VCaP (cell line): ENCODE measurements around the gene STX4.

Source experiments
- H3K27ac ChIP-seq: fragments of 450-650 bp; 2 replicates; pipeline ENCODE4 v1.5.1; 2017
- TF ChIP-seq, protein P1 (sequence below): fragments of 450-650 bp; conservative IDR thresholded peaks from 2 replicates; pipeline ENCODE4 v1.5.1; 2017; ENCODE audit warnings: mild to moderate bottlenecking, moderate library complexity

STX4 gene

DNA sequence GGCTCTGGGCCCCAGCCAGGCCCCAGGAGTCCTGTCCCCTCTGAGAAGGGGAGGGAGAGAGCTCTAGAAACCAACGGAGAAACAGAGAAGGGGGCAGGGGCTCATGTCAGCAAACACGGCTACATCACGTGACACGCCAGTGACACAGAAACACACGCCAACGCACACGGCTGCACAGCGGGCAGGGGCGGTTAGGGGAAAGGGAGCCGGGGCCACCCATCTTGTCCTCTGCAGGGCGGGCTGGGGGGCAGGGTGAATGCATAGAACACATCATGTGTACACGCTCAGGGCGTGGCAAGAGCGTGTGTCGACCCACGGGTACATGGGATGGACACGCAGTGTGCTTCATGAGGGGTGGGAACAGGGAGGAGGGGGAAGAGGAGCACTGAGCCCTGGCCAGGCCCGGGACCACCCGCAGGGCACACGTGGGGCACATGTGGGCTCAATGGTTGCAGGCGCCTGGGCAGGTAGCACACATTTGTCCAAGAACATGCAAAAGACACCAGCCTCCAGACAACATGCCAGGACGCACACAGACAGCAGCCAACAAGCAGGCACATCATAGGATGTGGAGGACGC lies 43.8 kb upstream of the STX4 start:
- TF ChIP-seq, protein P1, sequence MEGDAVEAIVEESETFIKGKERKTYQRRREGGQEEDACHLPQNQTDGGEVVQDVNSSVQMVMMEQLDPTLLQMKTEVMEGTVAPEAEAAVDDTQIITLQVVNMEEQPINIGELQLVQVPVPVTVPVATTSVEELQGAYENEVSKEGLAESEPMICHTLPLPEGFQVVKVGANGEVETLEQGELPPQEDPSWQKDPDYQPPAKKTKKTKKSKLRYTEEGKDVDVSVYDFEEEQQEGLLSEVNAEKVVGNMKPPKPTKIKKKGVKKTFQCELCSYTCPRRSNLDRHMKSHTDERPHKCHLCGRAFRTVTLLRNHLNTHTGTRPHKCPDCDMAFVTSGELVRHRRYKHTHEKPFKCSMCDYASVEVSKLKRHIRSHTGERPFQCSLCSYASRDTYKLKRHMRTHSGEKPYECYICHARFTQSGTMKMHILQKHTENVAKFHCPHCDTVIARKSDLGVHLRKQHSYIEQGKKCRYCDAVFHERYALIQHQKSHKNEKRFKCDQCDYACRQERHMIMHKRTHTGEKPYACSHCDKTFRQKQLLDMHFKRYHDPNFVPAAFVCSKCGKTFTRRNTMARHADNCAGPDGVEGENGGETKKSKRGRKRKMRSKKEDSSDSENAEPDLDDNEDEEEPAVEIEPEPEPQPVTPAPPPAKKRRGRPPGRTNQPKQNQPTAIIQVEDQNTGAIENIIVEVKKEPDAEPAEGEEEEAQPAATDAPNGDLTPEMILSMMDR = no peak
- no peak overlapping the region for H3K27ac ChIP-seq

DNA sequence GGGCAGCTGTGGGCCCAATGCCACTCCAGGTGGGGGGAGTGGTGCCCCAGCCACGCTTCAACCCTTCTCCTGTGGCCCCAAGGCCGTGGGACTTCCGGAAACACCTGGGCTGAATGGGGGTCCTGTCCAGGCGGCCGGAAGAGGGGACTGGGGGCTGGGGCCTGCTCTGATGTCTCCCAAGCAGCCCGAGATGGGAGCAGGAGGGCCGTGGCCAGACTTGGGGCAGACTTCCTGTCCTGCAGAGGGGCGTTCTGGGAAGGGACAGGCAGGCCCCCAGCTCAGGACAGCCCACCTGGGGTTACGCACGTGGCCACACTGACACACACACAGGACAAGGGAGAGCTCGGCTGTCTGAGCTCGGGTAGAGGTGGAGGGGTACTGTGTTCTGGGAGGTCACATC lies 43.3 kb upstream of the STX4 start:
- H3K27ac ChIP-seq = no peak overlapping the region
- TF ChIP-seq, protein P1 = no peak

DNA sequence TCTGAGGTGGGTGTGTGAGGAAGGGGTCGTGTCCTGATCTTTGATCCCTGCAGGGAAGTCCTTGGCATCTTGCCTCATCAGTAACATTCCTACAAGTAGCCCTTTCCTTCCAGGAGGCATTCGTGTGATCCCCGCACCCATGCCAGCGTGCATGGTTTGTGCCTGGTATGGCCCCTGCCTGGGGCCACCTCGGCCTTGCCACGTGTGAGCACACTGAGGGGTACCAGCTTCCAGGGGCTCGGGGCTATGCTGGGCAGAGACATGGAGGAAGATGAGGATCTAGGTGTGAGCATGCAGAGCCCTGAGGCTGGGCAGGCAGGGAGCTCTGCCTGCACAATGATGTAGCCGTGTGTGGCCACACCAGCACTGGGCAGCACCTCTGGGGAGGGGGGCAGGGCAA lies 42.3 kb upstream of the STX4 start:
- H3K27ac ChIP-seq = no peak overlapping the region
- TF ChIP-seq, protein P1 = no peak

DNA sequence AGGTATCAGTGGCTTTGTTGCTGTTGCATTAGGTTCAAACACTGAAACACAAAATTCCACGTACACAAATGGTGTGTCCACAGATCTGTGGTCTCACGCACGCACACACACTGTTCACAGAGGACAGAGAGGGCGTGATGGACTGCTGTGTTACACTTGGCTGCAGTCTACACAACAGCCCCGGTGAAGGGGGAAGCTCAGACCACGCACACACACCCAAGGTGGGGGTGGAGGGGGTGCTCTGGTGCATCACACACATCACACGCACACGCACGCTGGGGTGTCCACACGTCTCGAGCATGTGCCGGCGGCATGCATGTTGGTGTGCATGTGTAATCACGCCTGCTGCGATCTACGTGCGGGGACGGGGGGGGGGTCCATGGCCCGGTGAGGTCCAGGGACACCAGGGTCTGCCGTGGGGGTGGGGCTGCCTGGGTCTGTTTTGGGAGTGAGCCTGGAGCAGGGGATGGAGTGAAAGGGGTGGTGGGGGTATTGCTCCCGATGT lies 41.0 kb upstream of the STX4 start:
- TF ChIP-seq, protein P1 = no peak
- H3K27ac ChIP-seq = no peak overlapping the region

DNA sequence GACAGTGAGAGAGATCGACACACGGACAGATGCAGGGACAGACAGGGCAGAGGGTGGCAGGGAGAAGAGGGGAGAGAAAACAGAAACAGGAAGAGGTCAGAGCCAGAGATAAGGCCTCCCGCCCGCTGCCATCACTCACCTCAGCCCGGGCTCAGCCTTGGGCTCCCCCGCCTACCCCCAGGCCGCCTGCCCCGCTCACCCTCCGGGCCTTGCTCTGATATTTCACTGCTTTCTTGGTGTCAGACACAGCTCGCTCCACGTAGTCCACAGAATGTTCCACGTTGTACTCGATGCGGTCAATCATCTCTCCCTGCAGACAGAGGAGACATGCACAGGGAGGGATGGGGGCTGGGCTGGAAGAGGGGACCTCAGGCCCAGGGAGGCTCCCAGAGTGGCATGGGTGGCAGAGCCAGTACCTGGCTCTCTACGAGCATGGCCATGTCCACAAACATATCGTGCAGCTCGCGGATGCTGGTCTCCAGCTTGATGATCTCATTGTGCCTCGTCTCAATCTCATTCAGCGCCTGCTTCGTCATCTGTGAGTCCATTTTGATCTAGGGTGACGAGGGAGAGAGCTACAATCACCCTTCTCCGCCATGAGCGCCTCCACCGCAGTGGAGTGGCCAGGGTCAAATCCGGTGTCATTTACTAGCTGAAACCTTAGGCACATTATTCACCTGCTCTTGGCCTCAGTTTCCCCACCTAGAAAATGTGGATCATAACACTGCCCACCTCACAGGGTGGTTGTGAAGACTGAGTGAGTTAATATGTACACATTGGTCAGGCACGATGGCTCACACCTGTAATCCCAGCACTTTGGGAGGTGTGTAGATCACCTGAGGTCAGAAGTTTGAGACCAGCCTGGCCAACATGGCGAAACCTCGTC lies 40.2 kb upstream of the STX4 start:
- no peak overlapping the region for H3K27ac ChIP-seq
- TF ChIP-seq, protein P1 = no peak

DNA sequence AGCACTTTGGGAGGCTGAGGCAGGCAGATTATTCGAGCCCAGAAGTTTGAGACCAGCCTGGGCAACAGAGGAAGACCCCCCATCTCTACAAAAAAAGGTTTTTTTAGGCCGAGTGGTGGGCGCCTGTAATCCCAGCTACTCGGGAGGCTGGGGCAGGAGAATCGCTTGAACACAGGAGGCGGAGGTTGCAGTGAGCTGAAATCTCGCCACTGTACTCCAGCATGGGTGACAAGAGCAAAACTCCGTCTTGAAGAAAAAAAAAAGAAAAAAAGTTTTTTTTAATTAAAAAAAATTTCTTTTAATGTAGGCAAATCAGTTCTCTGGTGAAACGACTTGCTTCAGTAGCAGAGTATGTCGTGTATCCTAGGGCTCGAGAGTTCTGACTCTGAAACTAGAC lies 37.4 kb upstream of the STX4 start:
- no peak overlapping the region for H3K27ac ChIP-seq
- TF ChIP-seq, protein P1 = no peak

DNA sequence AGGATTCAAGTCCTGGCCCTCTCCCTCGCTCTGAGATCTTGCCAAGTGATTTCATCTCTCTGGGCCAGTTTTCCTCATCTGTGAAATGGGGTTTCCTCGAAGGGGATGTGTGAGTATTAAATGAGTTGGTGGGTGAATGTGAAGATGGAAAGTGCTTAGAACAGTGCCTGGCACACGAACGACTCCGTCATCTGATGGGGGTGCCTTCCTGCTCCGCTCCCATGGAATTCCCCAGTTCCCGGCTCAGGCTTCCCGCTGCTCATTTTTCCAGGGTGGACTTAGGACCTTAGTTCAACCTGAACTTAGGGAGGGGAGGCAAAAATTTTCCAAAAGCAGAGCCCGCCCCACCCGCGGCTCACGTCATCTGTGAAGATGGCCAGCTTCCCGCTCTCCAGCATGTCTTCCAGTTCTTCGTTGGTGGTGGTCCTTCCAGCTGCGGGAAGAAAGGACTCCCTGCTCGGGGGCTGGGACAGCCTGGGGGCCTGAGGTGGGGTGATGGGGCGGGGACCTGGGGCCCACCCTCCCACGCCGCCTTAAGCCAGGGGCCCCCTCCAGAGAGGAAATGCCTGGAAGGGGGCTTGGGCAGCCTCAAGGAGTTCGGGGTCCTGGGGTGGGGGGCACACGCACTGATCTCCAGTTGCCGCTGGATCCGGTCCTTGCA lies 36.9 kb upstream of the STX4 start:
- H3K27ac ChIP-seq = no peak overlapping the region
- TF ChIP-seq, protein P1 = no peak
